SK-N-MC (cell line): ENCODE measurements around the gene FSTL1.

Source experiments
- EZH2 ChIP-seq: fragments of 200-600 bp; sonication (generic); IDR thresholded peaks from one replicate; pipeline ENCODE4 v1.6.1; 2017; ENCODE audit warnings: antibody characterized with exemption
- FOXP2 ChIP-seq: optimal IDR thresholded peaks from 2 replicates; pipeline ENCODE3; 2011; ENCODE audit warnings: mild to moderate bottlenecking, moderate library complexity; ENCODE audit not compliant: insufficient read depth; ENCODE audit errors: extremely low read length, control extremely low read depth
- POLR2AphosphoS5 ChIP-seq: IDR thresholded peaks from 2 replicates; pipeline ENCODE4 v1.6.1; 2012; ENCODE audit warnings: mild to moderate bottlenecking, low read depth, low read length, borderline replicate concordance

DNA sequence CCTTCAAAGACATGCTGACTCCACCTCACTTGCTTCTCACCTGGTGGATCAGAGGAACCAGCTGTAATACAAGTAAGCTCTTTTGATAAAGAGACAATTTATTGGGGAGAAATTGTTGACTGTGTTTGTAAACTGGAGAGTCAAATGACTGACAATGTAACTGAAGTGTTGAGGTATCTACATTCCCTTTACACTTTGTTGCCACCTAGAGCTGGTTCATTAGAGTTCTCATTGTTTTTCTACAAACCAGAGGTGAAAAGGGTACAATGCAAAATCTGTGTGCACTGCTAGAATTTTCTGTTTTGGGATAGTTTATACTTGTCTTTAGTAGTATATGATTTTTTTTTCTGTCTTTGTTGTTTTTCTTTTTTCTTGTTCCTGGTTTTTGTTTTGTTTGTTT is 93.0 kb downstream of the FSTL1 start:
- TF ChIP-seq POLR2AphosphoS5 = no peak
- TF ChIP-seq EZH2 = no peak
- no peak for TF ChIP-seq FOXP2
